Astrocyte (in vitro differentiated cells and primary cell): ENCODE data around the gene RIT2. TPM values are rescaled to one million over a fixed set of nuclear protein-coding genes. Genes with fewer than 3 reads are reported as not detected.

Source experiments
- DNase-seq: peaks from one replicate; pipeline ENCODE4 v3.0.0-alpha.2; 2010; ENCODE audit warnings: low read depth
- FAIRE-seq: peaks from 2 replicates; lab custom pipeline; 2011; peaks lifted over from hg19 to GRCh38; lab: Jason Lieb, UNC
- H2AFZ ChIP-seq: 2 replicates; pipeline ENCODE4 v1.6.0; 2012; ENCODE audit warnings: low read depth, low read length, inconsistent platforms
- H3K27ac ChIP-seq: 2 replicates; pipeline ENCODE4 v1.5.1; 2011; ENCODE audit warnings: low read depth, low read length, inconsistent platforms
- H3K27me3 ChIP-seq: 2 replicates; pipeline ENCODE4 v1.6.0; 2011; ENCODE audit warnings: low read length, inconsistent platforms; ENCODE audit not compliant: insufficient read depth
- H3K36me3 ChIP-seq: 2 replicates; pipeline ENCODE4 v1.5.1; 2011; ENCODE audit warnings: low read length, inconsistent platforms; ENCODE audit not compliant: insufficient read depth
- H3K4me1 ChIP-seq: 2 replicates; pipeline ENCODE4 v1.5.1; 2011; ENCODE audit warnings: low read length, inconsistent platforms; ENCODE audit not compliant: insufficient read depth
- H3K4me2 ChIP-seq: 2 replicates; pipeline ENCODE4 v1.6.0; 2012; ENCODE audit warnings: low read length, inconsistent platforms
- H3K4me3 ChIP-seq: 2 replicates; pipeline ENCODE4 v1.5.1; 2011; ENCODE audit warnings: low read depth, mild to moderate bottlenecking, low read length, inconsistent platforms; ENCODE audit not compliant: insufficient read depth
- H3K79me2 ChIP-seq: 2 replicates; pipeline ENCODE4 v1.6.0; 2012; ENCODE audit warnings: mild to moderate bottlenecking, low read length, inconsistent platforms; ENCODE audit not compliant: insufficient read depth
- H3K9ac ChIP-seq: 2 replicates; pipeline ENCODE4 v1.6.0; 2012; ENCODE audit warnings: mild to moderate bottlenecking, low read length, inconsistent platforms
- H3K9me3 ChIP-seq: 2 replicates; pipeline ENCODE4 v1.5.1; 2012; ENCODE audit warnings: low read depth, mild to moderate bottlenecking, low read length, inconsistent platforms; ENCODE audit not compliant: insufficient read depth
- H4K20me1 ChIP-seq: 2 replicates; pipeline ENCODE4 v1.6.0; 2012; ENCODE audit warnings: low read length, inconsistent platforms; ENCODE audit not compliant: insufficient read depth
- H3K27ac Mint-ChIP-seq: one replicate; pipeline ENCODE4 v1.8.0; 2021; ENCODE audit warnings: mild to moderate bottlenecking, mixed read lengths; ENCODE audit not compliant: unreplicated experiment
- H3K27me3 Mint-ChIP-seq: one replicate; pipeline ENCODE4 v1.8.0; 2021; ENCODE audit warnings: low read depth, mixed read lengths; ENCODE audit not compliant: unreplicated experiment
- H3K36me3 Mint-ChIP-seq: one replicate; pipeline ENCODE4 v1.8.0; 2021; ENCODE audit warnings: low read depth, mixed read lengths; ENCODE audit not compliant: unreplicated experiment
- H3K4me1 Mint-ChIP-seq: one replicate; pipeline ENCODE4 v1.8.0; 2021; ENCODE audit warnings: low read depth, mixed read lengths; ENCODE audit not compliant: unreplicated experiment
- H3K4me3 Mint-ChIP-seq: one replicate; pipeline ENCODE4 v1.8.0; 2021; ENCODE audit warnings: mild to moderate bottlenecking, moderate library complexity, mixed read lengths; ENCODE audit not compliant: unreplicated experiment
- H3K9me3 Mint-ChIP-seq: one replicate; pipeline ENCODE4 v1.8.0; 2021; ENCODE audit warnings: mild to moderate bottlenecking, mixed read lengths; ENCODE audit not compliant: unreplicated experiment
- CTCF ChIP-seq: IDR thresholded peaks from 2 replicates; pipeline ENCODE4 v1.5.1; 2011; ENCODE audit warnings: low read depth, mild to moderate bottlenecking, inconsistent platforms, low read length, moderate library complexity; ENCODE audit not compliant: insufficient read depth
- EZH2 ChIP-seq: IDR thresholded peaks from 2 replicates; pipeline ENCODE4 v1.6.1; 2012; ENCODE audit warnings: mild to moderate bottlenecking, low read length, inconsistent platforms; ENCODE audit not compliant: insufficient read depth
- total RNA-seq: library from RNA; stranded (reverse); gene quantifications from 2 replicates; pipeline ENCODE4 v1.2.1, GENCODE V29; 2021

RIT2 gene
- total RNA-seq, 1 donor from 2014 or later, result not detected

GRCh38 chr18:43040281-43040680 is 75.2 kb downstream of the RIT2 start:
- Mint-ChIP-seq H3K4me3 (no peak overlapping the region), H3K27ac (no peak overlapping the region), H3K4me1 (no peaks in the 10 kb centered on the region), H3K9me3 (no peaks in the 10 kb centered on the region), H3K36me3 (no peaks in the 10 kb centered on the region), H3K27me3 (no peaks in the 10 kb centered on the region)
- DNase-seq (no peak), FAIRE-seq (no peak)
- H3K9ac ChIP-seq, result no peak overlapping the region
- no peak overlapping the region for H3K4me3 ChIP-seq
- no peak overlapping the region for H3K4me2 ChIP-seq
- no peak overlapping the region for H2AFZ ChIP-seq
- no peaks in the 10 kb centered on the region for H3K27me3 ChIP-seq
- no peaks in the 10 kb centered on the region for H4K20me1 ChIP-seq
- no peaks in the 10 kb centered on the region for H3K9me3 ChIP-seq
- H3K27ac ChIP-seq, result no peak overlapping the region
- no peak for TF ChIP-seq EZH2
- TF ChIP-seq CTCF, result no peak
- H3K4me1 ChIP-seq, result no peaks in the 10 kb centered on the region
- H3K79me2 ChIP-seq, result no peaks in the 10 kb centered on the region
- no peaks in the 10 kb centered on the region for H3K36me3 ChIP-seq

GRCh38 chr18:43034683-43035500 is 80.6 kb downstream of the RIT2 start:
- H3K4me3 Mint-ChIP-seq, result no peak overlapping the region
- H3K36me3 ChIP-seq, result no peaks in the 10 kb centered on the region
- no peak overlapping the region for H3K27ac ChIP-seq
- no peaks in the 10 kb centered on the region for H3K4me1 ChIP-seq
- H4K20me1 ChIP-seq, result no peaks in the 10 kb centered on the region
- no peak overlapping the region for H3K27ac Mint-ChIP-seq
- H3K27me3 Mint-ChIP-seq, result no peaks in the 10 kb centered on the region
- H3K9me3 ChIP-seq, result no peaks in the 10 kb centered on the region
- no peak overlapping the region for H3K9ac ChIP-seq
- peaks cover 4% of the 10 kb centered on the region for H3K4me1 Mint-ChIP-seq
- no peaks in the 10 kb centered on the region for H3K79me2 ChIP-seq
- H3K4me2 ChIP-seq, result no peak overlapping the region
- no peaks in the 10 kb centered on the region for H3K36me3 Mint-ChIP-seq
- DNase-seq (no peak), FAIRE-seq (no peak)
- no peak for TF ChIP-seq EZH2
- no peak for TF ChIP-seq CTCF
- H3K4me3 ChIP-seq, result no peak overlapping the region
- H3K9me3 Mint-ChIP-seq, result no peaks in the 10 kb centered on the region
- H2AFZ ChIP-seq, result no peak overlapping the region
- H3K27me3 ChIP-seq, result no peaks in the 10 kb centered on the region

- Mint-ChIP-seq H3K27me3 (no peaks in the 10 kb centered on the region), H3K36me3 (no peaks in the 10 kb centered on the region), H3K27ac (peak overlapping the region; percentile 16)
Measured at GRCh38 chr18:43031169-43031568, 84.3 kb downstream of the RIT2 start.

More at GRCh38 chr18:43031169-43031568, 84.3 kb downstream of the RIT2 start:
- no peaks in the 10 kb centered on the region for H3K9me3 ChIP-seq
- DNase-seq (peak; percentile 44), FAIRE-seq (no peak)
- no peaks in the 10 kb centered on the region for H3K4me1 ChIP-seq
- Mint-ChIP-seq H3K9me3 (no peaks in the 10 kb centered on the region), H3K4me1 (peaks cover 4% of the 10 kb centered on the region), H3K4me3 (no peak overlapping the region)
- H4K20me1 ChIP-seq, result no peaks in the 10 kb centered on the region
- no peak overlapping the region for H3K9ac ChIP-seq
- no peak for TF ChIP-seq EZH2
- no peak for TF ChIP-seq CTCF
- no peaks in the 10 kb centered on the region for H3K27me3 ChIP-seq
- no peak overlapping the region for H3K4me3 ChIP-seq
- H3K79me2 ChIP-seq, result no peaks in the 10 kb centered on the region
- H2AFZ ChIP-seq, result no peak overlapping the region
- no peak overlapping the region for H3K27ac ChIP-seq
- H3K4me2 ChIP-seq, result no peak overlapping the region
- H3K36me3 ChIP-seq, result no peaks in the 10 kb centered on the region
